ENCODE data around the gene SYK.
"Not testable (repeated sequence)": the region's sequence is repeated elsewhere in the genome, so short reads cannot be mapped to it uniquely, and the experiment has no call there.

- TF ChIP-seq CTCF, POLR2A (IDR thresholded peaks at IDR 0.05): not testable (repeated sequence)
These were observed 41.0 kb upstream of the SYK start for GRCh38 chr9:90760577-90760976.

Data from vagina (tissue), 2 donors.